Measurements from ENCODE around the gene FXN. TPM values are rescaled to one million over a fixed set of nuclear protein-coding genes. Genes with fewer than 3 reads are reported as not detected.

FXN gene
- total RNA-seq, 2 experiments from 2014 or later, result 12.2 to 12.9 TPM

DNA sequence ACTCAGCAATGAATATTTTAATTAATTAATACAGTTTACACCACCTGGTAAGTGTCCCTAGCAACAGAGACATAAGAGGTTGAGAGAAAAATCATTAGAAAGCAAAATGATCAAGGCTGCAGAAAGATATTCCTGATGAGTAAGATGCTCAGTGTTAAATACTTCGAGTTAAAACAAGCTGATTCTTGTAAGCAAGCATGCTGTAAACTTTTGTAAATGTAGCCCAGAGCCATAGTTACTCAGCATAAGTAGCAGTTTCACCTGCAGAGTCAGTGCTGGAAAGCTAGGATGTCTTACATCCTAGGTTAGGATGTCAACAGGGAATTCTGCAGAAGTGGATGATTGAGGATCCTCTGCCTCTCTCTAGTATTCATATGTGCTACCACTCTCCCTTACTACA, 25.8 kb upstream of the FXN start:
- CTCF ChIA-PET, result interaction anchor here (0.7 kb wide), 1 partner anchor 16 kb away, joined by 3 read pairs; no protein-coding TSS in a partner anchor
- TF ChIP-seq, protein P1, sequence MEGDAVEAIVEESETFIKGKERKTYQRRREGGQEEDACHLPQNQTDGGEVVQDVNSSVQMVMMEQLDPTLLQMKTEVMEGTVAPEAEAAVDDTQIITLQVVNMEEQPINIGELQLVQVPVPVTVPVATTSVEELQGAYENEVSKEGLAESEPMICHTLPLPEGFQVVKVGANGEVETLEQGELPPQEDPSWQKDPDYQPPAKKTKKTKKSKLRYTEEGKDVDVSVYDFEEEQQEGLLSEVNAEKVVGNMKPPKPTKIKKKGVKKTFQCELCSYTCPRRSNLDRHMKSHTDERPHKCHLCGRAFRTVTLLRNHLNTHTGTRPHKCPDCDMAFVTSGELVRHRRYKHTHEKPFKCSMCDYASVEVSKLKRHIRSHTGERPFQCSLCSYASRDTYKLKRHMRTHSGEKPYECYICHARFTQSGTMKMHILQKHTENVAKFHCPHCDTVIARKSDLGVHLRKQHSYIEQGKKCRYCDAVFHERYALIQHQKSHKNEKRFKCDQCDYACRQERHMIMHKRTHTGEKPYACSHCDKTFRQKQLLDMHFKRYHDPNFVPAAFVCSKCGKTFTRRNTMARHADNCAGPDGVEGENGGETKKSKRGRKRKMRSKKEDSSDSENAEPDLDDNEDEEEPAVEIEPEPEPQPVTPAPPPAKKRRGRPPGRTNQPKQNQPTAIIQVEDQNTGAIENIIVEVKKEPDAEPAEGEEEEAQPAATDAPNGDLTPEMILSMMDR (IDR thresholded peaks at IDR 0.05), result no peak
- H3K9me3 ChIP-seq (ENCODE audit: control insufficient read depth in 1 of 2, insufficient read depth in 1 of 2, low read length in 2 of 2), result peaks cover 0 to 7% of the 10 kb centered on the region in 2 experiments
- H3K27me3 ChIP-seq (ENCODE audit: control insufficient read depth in 1 of 2, insufficient read depth in 2 of 2, low read length in 2 of 2), result peaks cover 0 to 10% of the 10 kb centered on the region in 2 experiments
- Mint-ChIP-seq H3K9me3 (no peaks in the 10 kb centered on the region), H3K4me3 (no peak overlapping the region), H3K27me3 (peaks cover 21% of the 10 kb centered on the region), H3K4me1 (ENCODE audit: low read depth) (peaks cover 8% of the 10 kb centered on the region), H3K27ac (no peak overlapping the region), H3K36me3 (ENCODE audit: low read depth) (no peaks in the 10 kb centered on the region)
- no peak overlapping the region for H3K27ac ChIP-seq (ENCODE audit: low read depth in 1 of 2, low read length in 2 of 2)
- POLR2A ChIA-PET, result interaction anchor here (1.3 kb wide), 1 partner anchor 10 kb away, joined by 4 read pairs; no protein-coding TSS in a partner anchor
- intact Hi-C loops (cut with DNase I, micrococcal nuclease), result no loop called here
- no peak overlapping the region for H3K4me3 ChIP-seq (ENCODE audit: low read length)
- DNase-seq (no peak), ATAC-seq (ENCODE audit: poor library complexity) (no peak)
- no peaks in the 10 kb centered on the region for H3K36me3 ChIP-seq (ENCODE audit: insufficient read depth, low read length)
- H3K4me1 ChIP-seq (ENCODE audit: insufficient read depth, low read length), result peaks cover 10% of the 10 kb centered on the region

GRCh38 chr9:69012696-69013381, 22.7 kb upstream of the FXN start:
- no peaks in the 10 kb centered on the region for H3K36me3 ChIP-seq (ENCODE audit: insufficient read depth, low read length)
- Mint-ChIP-seq H3K27ac (no peak overlapping the region), H3K4me3 (no peak overlapping the region), H3K9me3 (no peaks in the 10 kb centered on the region), H3K4me1 (ENCODE audit: low read depth) (peaks cover 8% of the 10 kb centered on the region), H3K36me3 (ENCODE audit: low read depth) (no peaks in the 10 kb centered on the region), H3K27me3 (peaks cover 19% of the 10 kb centered on the region)
- DNase-seq (peak in 1 of 14 experiments; percentile 31), ATAC-seq (ENCODE audit: poor library complexity) (no peak)
- H3K27me3 ChIP-seq (ENCODE audit: control insufficient read depth in 1 of 2, insufficient read depth in 2 of 2, low read length in 2 of 2), result peaks cover 0 to 10% of the 10 kb centered on the region in 2 experiments
- TF ChIP-seq, protein P1 (IDR thresholded peaks at IDR 0.05), result no peak
- peaks cover 0 to 7% of the 10 kb centered on the region in 2 experiments for H3K9me3 ChIP-seq (ENCODE audit: control insufficient read depth in 1 of 2, insufficient read depth in 1 of 2, low read length in 2 of 2)
- ChIA-PET CTCF (interaction anchor here (1.1 kb wide), 1 partner anchor 22 kb away, joined by 6 read pairs; the partner anchor contains the start of gene FXN), POLR2A (no interaction called here)
- H3K27ac ChIP-seq (ENCODE audit: low read depth in 1 of 2, low read length in 2 of 2), result no peak overlapping the region
- intact Hi-C loops (cut with DNase I, micrococcal nuclease), result no loop called here
- peaks cover 10% of the 10 kb centered on the region for H3K4me1 ChIP-seq (ENCODE audit: insufficient read depth, low read length)
- H3K4me3 ChIP-seq (ENCODE audit: low read length), result no peak overlapping the region

DNA sequence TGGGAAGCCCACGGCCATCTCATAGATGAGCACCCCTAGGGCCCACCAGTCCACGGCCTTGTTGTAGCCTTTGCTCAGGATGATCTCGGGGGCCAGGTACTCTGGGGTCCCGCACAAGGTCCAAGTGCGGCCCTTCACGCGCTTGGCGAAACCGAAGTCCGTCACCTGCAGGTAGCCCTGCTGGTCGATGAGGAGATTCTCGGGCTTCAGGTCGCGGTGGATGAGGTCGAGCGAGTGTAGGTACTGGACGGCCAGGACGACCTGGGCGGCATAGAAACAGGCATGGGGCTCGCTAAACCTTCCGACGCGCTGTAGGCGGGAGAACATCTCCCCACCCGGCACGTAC, 22.2 kb upstream of the FXN start:
- CTCF ChIA-PET, result no interaction called here
- no peak overlapping the region for H3K27ac Mint-ChIP-seq

More for the DNA sequence above, 22.2 kb upstream of the FXN start:
- H3K27ac ChIP-seq (ENCODE audit: low read depth in 1 of 2, low read length in 2 of 2), result no peak overlapping the region
- no peaks in the 10 kb centered on the region for H3K36me3 ChIP-seq (ENCODE audit: insufficient read depth, low read length)
- Mint-ChIP-seq H3K36me3 (ENCODE audit: low read depth) (no peaks in the 10 kb centered on the region), H3K9me3 (no peaks in the 10 kb centered on the region), H3K27me3 (peaks cover 19% of the 10 kb centered on the region), H3K4me3 (no peak overlapping the region), H3K4me1 (ENCODE audit: low read depth) (peaks cover 14% of the 10 kb centered on the region)
- intact Hi-C loops (cut with DNase I, micrococcal nuclease), result no loop called here
- no peak overlapping the region for H3K4me3 ChIP-seq (ENCODE audit: low read length)
- no peak for ATAC-seq (ENCODE audit: poor library complexity)
- H3K4me1 ChIP-seq (ENCODE audit: insufficient read depth, low read length), result peaks cover 11% of the 10 kb centered on the region
- peaks cover 0 to 7% of the 10 kb centered on the region in 2 experiments for H3K9me3 ChIP-seq (ENCODE audit: control insufficient read depth in 1 of 2, insufficient read depth in 1 of 2, low read length in 2 of 2)
- TF ChIP-seq, protein P1 (IDR thresholded peaks at IDR 0.05), result no peak
- no peak for DNase-seq
- POLR2A ChIA-PET, result no interaction called here
- H3K27me3 ChIP-seq (ENCODE audit: control insufficient read depth in 1 of 2, insufficient read depth in 2 of 2, low read length in 2 of 2), result peaks cover 0 to 10% of the 10 kb centered on the region in 2 experiments

All from CD4-positive, alpha-beta T cell (primary cell).